Adrenal gland (tissue), 5 donors: Measurements from ENCODE around the gene NACC2.

Source experiments
- POLR2A ChIP-seq, 2 donors: fragments of 450-650 bp; IDR thresholded peaks; one replicate each; pipeline ENCODE4 v1.6.1; 2017; ENCODE audit warnings: antibody characterized with exemption in 2 of 2, mild to moderate bottlenecking in 2 of 2, moderate library complexity in 1 of 2
- TF ChIP-seq, protein P1 (sequence below), 6 experiments: fragments of 450-650 bp in 4 of 6; fragments of 200-600 bp in 2 of 6; sonication (generic) in 1 of 6; IDR thresholded peaks; 1 replicate in 5 of 6; 2 replicates in 1 of 6; pipeline versions ENCODE4 v1.5.1 to v1.8.0; 2016 to 2021; ENCODE audit warnings: antibody characterized with exemption in 6 of 6, mild to moderate bottlenecking in 2 of 6, moderate library complexity in 1 of 6
- donor health status: DM: no; HTN: no; CAD: no.

GRCh38 chr9:136081113-136081825 is 13.8 kb downstream of the NACC2 start:
- TF ChIP-seq, protein P1, sequence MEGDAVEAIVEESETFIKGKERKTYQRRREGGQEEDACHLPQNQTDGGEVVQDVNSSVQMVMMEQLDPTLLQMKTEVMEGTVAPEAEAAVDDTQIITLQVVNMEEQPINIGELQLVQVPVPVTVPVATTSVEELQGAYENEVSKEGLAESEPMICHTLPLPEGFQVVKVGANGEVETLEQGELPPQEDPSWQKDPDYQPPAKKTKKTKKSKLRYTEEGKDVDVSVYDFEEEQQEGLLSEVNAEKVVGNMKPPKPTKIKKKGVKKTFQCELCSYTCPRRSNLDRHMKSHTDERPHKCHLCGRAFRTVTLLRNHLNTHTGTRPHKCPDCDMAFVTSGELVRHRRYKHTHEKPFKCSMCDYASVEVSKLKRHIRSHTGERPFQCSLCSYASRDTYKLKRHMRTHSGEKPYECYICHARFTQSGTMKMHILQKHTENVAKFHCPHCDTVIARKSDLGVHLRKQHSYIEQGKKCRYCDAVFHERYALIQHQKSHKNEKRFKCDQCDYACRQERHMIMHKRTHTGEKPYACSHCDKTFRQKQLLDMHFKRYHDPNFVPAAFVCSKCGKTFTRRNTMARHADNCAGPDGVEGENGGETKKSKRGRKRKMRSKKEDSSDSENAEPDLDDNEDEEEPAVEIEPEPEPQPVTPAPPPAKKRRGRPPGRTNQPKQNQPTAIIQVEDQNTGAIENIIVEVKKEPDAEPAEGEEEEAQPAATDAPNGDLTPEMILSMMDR (IDR thresholded peaks at IDR 0.05): no peak
- TF ChIP-seq POLR2A (IDR thresholded peaks at IDR 0.05): no peak
